ENCODE measurements around the gene ZNF3.

- TF ChIP-seq CTCF (IDR thresholded peaks at IDR 0.05) (no peak), POLR2A (IDR thresholded peaks at IDR 0.05) (no peak)
Measured at GRCh38 chr7:100105534-100105933, 24.0 kb upstream of the ZNF3 start.
